Measurements from ENCODE around the gene PARD6A.

Gene PARD6A

GRCh38 chr16:67666559-67667452 lies 6.0 kb downstream of the PARD6A start, which contains the start of the genes C16orf86 and ENKD1:
Gene C16orf86, plus strand, starts transcription at chr16:67666814. Its CDS starts 157 bp downstream, at chr16:67666971.
Gene ENKD1, minus strand, starts transcription at chr16:67666750. Its CDS starts 308 bp downstream, at chr16:67666442.
- DNase-seq (ENCODE audit: low read depth in 3 of 3): peak; percentile 66 to 75 (median 69)

- DNase-seq (ENCODE audit: low read depth in 3 of 3): no peak
Measured at GRCh38 chr16:67667453-67667816, 6.7 kb downstream of the PARD6A start.

GRCh38 chr16:67667817-67668494 lies 7.2 kb downstream of the PARD6A start:
- peak; percentile 56 to 85 (median 71) for DNase-seq (ENCODE audit: low read depth in 3 of 3)

DNA sequence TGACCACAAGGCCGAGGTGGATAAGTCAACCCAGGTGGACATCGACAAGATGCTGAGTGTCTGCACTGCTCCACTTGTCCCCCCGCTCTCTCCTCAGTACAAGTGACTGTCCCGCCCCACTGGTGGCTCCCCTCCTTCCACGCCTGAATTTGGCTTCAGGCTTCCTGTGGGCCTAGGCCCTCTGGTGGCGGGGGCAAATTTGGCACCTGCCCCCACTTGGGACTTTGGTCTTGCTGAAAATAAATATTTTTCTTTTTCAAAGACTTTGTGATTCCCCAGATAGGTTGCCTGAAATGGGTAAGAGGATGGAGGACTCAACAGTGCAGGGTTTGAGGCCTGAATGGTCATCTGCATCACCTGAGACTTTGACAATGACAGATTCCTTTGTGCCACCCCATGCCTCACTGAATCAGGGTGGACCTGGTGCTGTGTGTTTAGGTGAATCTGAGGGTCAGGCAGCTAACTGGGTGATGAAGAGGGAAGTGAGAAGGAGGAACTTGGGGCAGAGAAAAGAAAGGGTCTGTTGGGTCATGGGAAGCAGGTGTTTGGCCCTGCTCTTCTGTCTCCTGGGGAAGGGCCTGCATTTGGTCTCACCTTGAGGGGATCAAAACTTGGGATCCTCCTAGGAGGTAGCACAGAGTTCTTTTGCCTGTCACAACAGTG lies 7.9 kb downstream of the PARD6A start:
- no peak for DNase-seq (ENCODE audit: low read depth in 3 of 3)

- DNase-seq (ENCODE audit: low read depth in 3 of 3): no peak
Measured at GRCh38 chr16:67669499-67670101, 8.8 kb downstream of the PARD6A start.

DNA sequence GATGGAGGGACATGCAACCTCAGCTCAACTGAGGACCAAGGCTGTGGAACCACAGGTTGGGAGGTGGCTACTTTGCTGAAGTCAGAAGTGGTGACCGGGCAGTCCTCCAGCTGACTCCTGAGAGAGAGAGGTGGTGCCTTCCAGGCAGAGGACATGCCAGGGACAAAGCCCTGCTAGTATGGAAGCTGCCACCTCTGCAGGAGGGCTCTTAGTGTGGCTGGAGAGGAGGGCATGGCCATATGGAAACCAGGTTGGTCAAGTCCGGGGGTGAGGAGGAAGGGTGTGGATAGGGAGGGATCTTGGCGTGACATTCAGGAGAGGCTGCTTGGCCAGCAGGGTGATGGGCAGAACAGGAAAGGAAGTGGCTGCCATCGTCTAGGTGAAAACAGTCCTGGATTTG lies 11.5 kb downstream of the PARD6A start:
- no peak for DNase-seq (ENCODE audit: low read depth in 3 of 3)

DNA sequence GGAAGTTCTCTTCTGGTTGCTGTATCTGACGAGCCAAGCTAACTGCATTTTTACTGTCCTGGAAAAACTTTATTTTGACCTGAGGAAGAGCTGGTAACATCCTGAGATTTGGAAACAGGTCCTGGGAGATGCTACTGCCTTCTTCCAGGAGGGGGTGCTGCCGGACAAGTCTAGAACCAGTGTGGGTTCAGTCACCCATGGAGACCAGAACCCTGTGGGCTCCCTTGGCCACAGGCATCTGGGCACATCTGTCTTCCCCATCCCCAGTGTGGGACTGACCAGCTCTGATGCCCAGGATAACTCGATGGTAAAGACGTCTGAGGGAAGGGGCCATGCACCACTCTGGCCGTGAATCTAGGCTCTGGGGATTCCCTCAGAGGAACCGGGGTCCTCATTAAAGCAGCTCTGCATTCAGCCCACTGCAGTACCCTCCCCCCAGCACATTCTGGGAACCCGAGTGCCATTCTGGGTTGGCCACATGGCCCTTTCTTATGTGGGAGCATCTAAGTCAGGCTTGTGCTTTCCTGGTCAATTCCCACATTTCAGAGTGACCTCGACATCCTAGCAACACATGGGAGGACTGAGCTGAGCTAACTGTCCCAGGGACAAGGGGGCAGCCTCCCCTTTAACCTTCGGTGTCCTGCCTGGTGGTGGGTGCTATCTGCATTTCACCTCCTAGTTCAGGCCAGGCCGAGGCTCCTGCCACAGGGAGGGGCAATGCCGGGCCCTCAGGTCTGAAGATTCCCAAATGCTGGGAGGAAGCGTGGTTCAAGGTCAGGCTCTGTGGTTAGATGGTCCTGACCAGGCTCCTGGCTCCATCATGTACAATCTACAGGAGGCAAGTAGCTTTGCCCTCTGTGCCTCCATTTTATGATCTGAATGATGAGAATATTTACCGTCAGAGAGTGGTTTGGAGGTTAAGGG lies 12.2 kb downstream of the PARD6A start:
- DNase-seq (ENCODE audit: low read depth in 3 of 3): peak in 1 of 3 donors; percentile 53

DNA sequence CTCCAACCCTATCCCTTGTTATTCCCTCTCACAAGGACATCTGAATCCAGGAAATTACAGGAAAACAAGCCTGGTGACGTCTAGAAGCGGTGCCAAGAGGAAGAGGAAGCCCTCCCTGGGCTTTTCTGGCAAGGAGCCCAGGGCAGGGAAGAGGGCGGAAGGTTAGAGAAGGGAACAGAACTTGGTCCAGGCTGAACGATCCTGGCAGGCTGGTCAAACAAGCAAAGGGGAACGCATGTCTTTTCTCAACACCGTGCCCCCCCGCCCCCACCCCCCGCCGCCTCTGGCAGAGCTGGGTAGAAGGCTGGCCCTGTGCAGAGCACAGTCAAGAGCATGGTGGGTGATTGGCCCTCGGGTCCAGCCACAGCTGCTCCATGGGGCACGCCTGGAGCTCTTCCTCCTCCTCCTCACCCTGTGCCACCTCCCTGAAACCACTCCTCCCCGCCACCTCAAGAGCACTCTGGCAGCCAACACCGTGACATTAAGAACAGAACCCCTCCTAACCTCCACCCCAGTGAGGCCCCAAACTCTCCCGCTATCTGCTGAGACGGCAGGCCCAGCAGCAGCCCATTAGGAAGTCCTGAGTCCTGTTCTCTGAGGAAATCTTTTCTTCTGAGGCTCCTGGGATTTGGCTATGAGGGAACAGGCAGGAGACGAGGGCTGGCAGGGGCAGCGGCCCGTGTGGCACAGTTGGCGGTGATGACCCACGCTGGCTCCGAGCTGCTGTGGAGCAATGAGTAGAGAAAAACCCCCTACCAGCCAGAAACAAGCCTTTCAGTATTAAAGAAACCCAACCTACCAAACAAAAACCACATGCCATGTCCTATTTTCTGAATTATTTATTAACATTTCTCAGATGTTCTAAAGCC lies 13.2 kb downstream of the PARD6A start:
- no peak for DNase-seq (ENCODE audit: low read depth in 3 of 3)

GRCh38 chr16:67674851-67675578 lies 14.3 kb downstream of the PARD6A start:
- DNase-seq (ENCODE audit: low read depth in 3 of 3): no peak

DNA sequence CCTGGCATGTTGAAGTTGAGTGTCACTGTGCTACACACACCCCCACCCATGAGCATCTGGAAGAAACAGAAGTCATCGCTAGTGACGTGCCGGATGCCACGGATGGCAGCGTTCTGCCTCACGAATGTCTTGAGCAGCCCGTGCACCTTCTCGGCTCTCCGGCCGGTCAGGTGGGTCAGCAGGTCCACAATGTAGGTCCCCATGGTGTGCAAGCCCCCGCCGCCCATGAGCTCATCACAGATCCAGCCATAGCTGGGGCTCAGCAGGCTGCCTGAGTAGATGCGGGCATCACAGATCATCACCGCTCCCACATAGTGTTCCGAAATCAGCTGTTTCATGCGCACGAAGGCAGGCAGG lies 14.8 kb downstream of the PARD6A start:
- DNase-seq (ENCODE audit: low read depth in 3 of 3): no peak

DNA sequence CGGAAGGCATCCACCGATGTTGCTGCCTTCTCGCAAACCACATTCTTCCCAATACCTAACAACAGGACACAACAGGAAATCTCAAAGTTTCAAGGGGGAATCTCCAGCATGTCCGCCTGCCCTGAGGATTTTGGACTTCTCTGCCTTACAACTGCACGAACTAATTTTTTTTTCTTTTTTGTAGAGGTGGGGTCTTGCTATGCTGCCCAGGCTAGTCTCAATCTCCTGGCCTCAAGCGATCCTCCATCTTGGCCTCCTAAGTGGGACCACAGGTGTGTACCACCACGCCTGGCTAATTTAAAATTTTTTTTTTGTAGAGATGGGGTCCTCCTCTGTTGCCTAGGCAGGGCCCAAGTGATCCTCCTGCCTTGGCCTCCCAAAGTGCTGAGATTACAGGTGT lies 15.2 kb downstream of the PARD6A start:
- no peak for DNase-seq (ENCODE audit: low read depth in 3 of 3)

GRCh38 chr16:67676516-67676915 lies 15.8 kb downstream of the PARD6A start:
- no peak for DNase-seq (ENCODE audit: low read depth in 3 of 3)

- no peak for DNase-seq (ENCODE audit: low read depth in 3 of 3)
Measured at GRCh38 chr16:67676939-67677338, 16.2 kb downstream of the PARD6A start.

GRCh38 chr16:67677712-67678111 lies 17.0 kb downstream of the PARD6A start:
- no peak for DNase-seq (ENCODE audit: low read depth in 3 of 3)

DNA sequence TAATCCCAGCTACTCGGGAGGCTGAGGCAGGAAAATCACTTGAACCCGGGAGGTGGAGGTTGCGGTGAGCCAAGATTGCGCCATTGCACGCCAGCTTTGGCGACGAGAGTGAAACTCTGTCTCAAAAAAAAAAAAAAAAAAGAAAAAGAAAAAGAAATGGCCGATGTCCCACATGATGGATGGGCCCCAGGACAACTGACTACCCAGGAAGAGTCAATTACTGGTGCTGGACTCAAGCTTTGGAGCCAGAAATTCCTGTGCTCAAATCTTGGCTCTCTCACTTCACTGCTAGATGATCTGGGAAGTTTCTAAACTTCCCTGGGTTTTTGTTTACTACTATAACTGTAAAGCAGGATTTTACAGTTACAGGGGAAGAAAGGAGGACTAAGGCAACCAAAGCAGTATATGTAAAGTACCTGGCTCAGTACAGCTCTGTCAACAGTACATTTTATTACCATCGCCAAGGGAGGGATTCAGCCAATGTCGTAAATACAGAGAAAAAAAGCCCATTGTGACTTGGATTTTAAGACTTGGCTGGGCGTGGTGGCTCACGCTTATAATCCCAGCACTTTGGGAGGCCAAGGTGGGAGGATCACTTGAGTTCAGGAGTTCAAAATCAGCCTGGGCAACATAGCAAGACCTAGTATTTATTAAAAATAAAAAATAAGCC lies 17.7 kb downstream of the PARD6A start:
- DNase-seq (ENCODE audit: low read depth in 3 of 3): no peak

DNA sequence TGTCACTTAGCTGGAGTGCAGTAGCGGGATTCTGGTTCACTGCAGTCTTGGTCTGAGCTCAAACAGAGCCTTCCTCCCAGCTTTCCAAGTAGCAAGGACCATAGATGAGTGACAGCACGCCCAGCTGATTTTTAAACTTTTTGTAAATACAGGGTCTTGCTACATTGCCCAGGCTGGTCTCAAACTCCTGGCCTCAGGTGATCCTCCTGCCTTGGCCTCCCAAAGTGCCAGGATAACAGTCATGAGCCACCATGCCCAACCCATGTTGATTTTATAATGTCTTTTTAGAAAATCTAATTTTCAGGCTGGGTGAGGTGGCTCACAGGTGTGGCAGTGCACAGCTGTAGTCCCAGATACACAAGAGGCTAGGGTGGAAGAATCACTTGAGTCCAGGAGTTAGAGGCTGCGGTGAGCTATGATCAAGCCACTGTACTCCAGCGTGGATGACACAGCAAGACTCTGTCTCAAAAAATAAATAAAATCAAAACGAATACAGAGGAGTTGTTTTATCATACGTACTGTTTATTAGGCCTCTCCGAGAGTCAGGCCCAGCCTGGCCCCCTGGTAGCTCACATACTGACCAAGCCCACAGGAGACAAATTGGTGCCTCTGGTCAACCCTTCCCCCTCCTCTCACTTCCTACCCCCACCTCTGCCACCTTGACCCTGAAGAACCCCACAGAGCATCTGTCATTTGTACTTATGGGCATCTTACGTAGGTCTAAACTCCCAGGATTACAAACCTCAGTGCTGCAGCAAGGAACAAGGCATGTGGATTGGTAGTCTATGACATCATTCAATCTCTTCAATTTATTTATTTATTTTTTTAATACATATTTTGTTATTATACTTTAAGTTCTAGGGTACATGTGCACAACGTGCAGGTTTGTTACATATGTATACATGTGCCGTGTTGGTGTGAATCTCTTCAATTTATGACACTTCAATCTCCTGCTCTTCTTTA lies 19.5 kb downstream of the PARD6A start:
- DNase-seq (ENCODE audit: low read depth in 3 of 3): no peak

- DNase-seq (ENCODE audit: low read depth in 3 of 3): no peak
Measured at GRCh38 chr16:67683767-67684166, 23.0 kb downstream of the PARD6A start.
